ENCODE measurements around the gene ORMDL2. TPM values are rescaled to one million over a fixed set of nuclear protein-coding genes. Genes with fewer than 3 reads are reported as not detected.
A peak's percentile ranks its signal among the peaks of the same experiment; 100 is the strongest.

ORMDL2 gene
- total RNA-seq, 2 experiments from 2014 or later = 55.2 to 57.9 TPM

- Mint-ChIP-seq H3K27me3 (ENCODE audit: low read depth) (peaks cover 3% of the 10 kb centered on the region), H3K27ac (no peak within 1 kb of the TSS), H3K9me3 (ENCODE audit: insufficient read depth) (no peaks in the 10 kb centered on the region), H3K4me3 (no peak within 1 kb of the TSS), H3K36me3 (ENCODE audit: low read depth) (no peaks in the 10 kb centered on the region), H3K4me1 (ENCODE audit: low read depth) (peaks cover 7% of the 10 kb centered on the region)
- DNase-seq (no peak), ATAC-seq (no peak)
- ChIA-PET POLR2A (interaction anchor here (0.6 to 1.2 kb wide), 2 partner anchors 12 to 25 kb away, joined by 3 to 5 read pairs; partner anchors contain the start of genes ORMDL2 and SARNP), CTCF (interaction anchor here (0.5 to 1.1 kb wide), 2 partner anchors 104 to 202 kb away, joined by 4 read pairs; no protein-coding TSS in a partner anchor)
Observed at GRCh38 chr12:55842681-55843429, 25.0 kb downstream of the ORMDL2 start, which contains the start of gene MMP19. Gene MMP19 (minus strand): TSS chr12:55842936. CDS start chr12:55842830, 106 bp downstream.

GRCh38 chr12:55843431-55843830 is 25.6 kb downstream of the ORMDL2 start:
- Mint-ChIP-seq H3K27me3 (ENCODE audit: low read depth) (peaks cover 3% of the 10 kb centered on the region), H3K36me3 (ENCODE audit: low read depth) (no peaks in the 10 kb centered on the region), H3K27ac (no peak overlapping the region), H3K9me3 (ENCODE audit: insufficient read depth) (no peaks in the 10 kb centered on the region), H3K4me1 (ENCODE audit: low read depth) (peaks cover 7% of the 10 kb centered on the region), H3K4me3 (no peak overlapping the region)
- no peak for DNase-seq
- no peak for ATAC-seq
- CTCF ChIA-PET = interaction anchor here (0.6 to 1.1 kb wide), 2 partner anchors 48 to 104 kb away, joined by 3 to 4 read pairs; no protein-coding TSS in a partner anchor
- POLR2A ChIA-PET = interaction anchor here (0.6 kb wide), 1 partner anchor 25 kb away, joined by 5 read pairs; the partner anchor contains the start of genes ORMDL2 and SARNP

DNA sequence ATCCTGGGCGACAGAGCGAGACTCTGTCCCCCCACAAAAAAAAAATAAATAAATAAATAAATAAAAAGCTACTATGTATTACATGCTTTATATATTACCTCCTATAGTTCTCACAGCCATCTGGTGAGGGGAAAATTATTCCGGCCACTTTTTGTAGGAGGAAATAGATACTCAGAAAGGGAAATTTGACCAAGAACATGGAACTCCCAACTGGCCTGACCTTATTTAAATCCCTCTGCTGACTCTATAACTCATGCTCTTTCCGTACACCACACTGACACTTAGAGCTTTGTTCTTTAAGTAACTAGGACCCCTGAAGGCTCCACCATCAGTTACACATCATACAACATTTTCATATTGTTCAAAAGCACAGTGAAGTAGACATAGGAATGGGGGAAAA is 27.1 kb downstream of the ORMDL2 start:
- CTCF ChIA-PET = no interaction called here
- Mint-ChIP-seq H3K9me3 (ENCODE audit: insufficient read depth) (no peaks in the 10 kb centered on the region), H3K27me3 (ENCODE audit: low read depth) (peaks cover 3% of the 10 kb centered on the region), H3K27ac (no peak overlapping the region), H3K4me3 (no peak overlapping the region), H3K36me3 (ENCODE audit: low read depth) (no peaks in the 10 kb centered on the region), H3K4me1 (ENCODE audit: low read depth) (peaks cover 11% of the 10 kb centered on the region)
- ATAC-seq (no peak), DNase-seq (no peak)
- POLR2A ChIA-PET = interaction anchor here (1.2 kb wide), 1 partner anchor 129 kb away, joined by 3 read pairs; the partner anchor contains the start of gene RAB5B

GRCh38 chr12:55845361-55845760 is 27.5 kb downstream of the ORMDL2 start:
- peaks cover 11% of the 10 kb centered on the region for H3K4me1 Mint-ChIP-seq (ENCODE audit: low read depth)
- H3K4me3 Mint-ChIP-seq = no peak overlapping the region
- ChIA-PET CTCF (no interaction called here), POLR2A (interaction anchor here (1.2 kb wide), 1 partner anchor 128 kb away, joined by 3 read pairs; the partner anchor contains the start of gene RAB5B)
- H3K9me3 Mint-ChIP-seq (ENCODE audit: insufficient read depth) = no peaks in the 10 kb centered on the region
- H3K27me3 Mint-ChIP-seq (ENCODE audit: low read depth) = peaks cover 6% of the 10 kb centered on the region
- H3K36me3 Mint-ChIP-seq (ENCODE audit: low read depth) = no peaks in the 10 kb centered on the region
- DNase-seq (no peak), ATAC-seq (no peak)
- no peak overlapping the region for H3K27ac Mint-ChIP-seq

DNA sequence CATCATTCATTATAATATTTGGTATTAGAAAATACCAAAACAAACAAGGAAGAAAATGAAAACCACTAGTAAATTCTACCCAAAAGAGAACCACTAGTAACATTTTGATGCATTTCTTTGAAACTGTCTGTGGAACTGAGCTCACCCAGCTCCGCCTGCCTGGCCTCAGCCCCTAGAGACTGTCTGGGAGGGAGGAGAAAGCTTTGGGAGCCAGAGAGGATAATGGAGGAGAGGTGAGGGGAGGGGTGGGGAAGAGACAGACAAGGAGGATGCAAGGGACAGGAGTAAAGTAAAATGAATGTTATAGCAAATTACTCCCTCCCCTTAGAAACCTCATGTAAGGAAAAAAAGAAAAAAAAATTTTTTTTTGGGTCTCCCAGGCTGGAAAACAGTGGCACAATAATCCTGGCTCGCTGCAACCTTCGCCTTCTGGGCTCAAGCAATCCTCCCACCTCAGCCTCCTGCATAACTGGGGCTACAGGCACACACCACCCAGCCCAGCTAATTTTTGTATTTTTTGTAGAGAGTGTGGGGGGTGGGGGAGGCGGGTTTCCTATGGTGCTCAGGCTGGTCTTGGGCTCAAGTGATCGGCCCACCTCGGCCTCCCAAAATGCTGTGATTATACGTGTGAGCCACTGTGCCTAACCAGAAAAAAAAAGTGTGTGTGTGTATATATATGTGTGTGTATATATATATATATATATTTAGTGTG is 28.1 kb downstream of the ORMDL2 start:
- CTCF ChIA-PET = no interaction called here
- ATAC-seq = no peak
- no peak overlapping the region for H3K27ac Mint-ChIP-seq
- peaks cover 11% of the 10 kb centered on the region for H3K4me1 Mint-ChIP-seq (ENCODE audit: low read depth)
- no peaks in the 10 kb centered on the region for H3K9me3 Mint-ChIP-seq (ENCODE audit: insufficient read depth)
- no peak for DNase-seq
- POLR2A ChIA-PET = no interaction called here
- peaks cover 8% of the 10 kb centered on the region for H3K27me3 Mint-ChIP-seq (ENCODE audit: low read depth)
- H3K36me3 Mint-ChIP-seq (ENCODE audit: low read depth) = no peaks in the 10 kb centered on the region
- H3K4me3 Mint-ChIP-seq = no peak overlapping the region

DNA sequence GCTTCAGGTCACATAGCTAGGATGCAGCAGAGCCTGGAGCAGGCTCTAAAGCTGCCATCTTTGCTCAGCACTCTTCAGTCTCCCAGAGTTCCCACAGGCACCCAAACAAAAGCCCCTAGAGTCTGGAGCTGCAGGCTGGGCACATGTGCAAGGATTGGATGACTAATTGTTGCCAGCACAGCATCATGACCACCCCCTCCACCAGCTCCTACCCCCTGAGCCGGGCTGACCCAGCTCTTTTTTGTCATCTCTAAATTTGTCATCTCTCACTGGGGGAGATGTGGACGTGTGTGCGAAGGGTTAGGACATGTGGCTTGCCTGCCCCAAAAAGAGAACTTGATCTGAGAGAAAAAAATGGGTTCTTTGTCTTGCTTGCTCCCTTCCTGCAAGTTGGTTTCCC is 29.2 kb downstream of the ORMDL2 start:
- peaks cover 8% of the 10 kb centered on the region for H3K27me3 Mint-ChIP-seq (ENCODE audit: low read depth)
- H3K4me1 Mint-ChIP-seq (ENCODE audit: low read depth) = peaks cover 10% of the 10 kb centered on the region
- ATAC-seq (peak; percentile 34), DNase-seq (no peak)
- H3K9me3 Mint-ChIP-seq (ENCODE audit: insufficient read depth) = no peaks in the 10 kb centered on the region
- ChIA-PET POLR2A (interaction anchor here (0.7 to 1.4 kb wide), 3 partner anchors 17 to 153 kb away, joined by 3 to 4 read pairs (median 3); partner anchors contain the start of genes ORMDL2 and SARNP), CTCF (interaction anchor here (1.2 to 1.5 kb wide), 2 partner anchors 109 to 150 kb away, joined by 3 read pairs; partner anchors contain the start of gene SUOX)
- no peak overlapping the region for H3K4me3 Mint-ChIP-seq
- H3K27ac Mint-ChIP-seq = no peak overlapping the region
- no peaks in the 10 kb centered on the region for H3K36me3 Mint-ChIP-seq (ENCODE audit: low read depth)

- ATAC-seq = peak; percentile 53
- peaks cover 10% of the 10 kb centered on the region for H3K4me1 Mint-ChIP-seq (ENCODE audit: low read depth)
- no peaks in the 10 kb centered on the region for H3K36me3 Mint-ChIP-seq (ENCODE audit: low read depth)
- peaks cover 5% of the 10 kb centered on the region for H3K27me3 Mint-ChIP-seq (ENCODE audit: low read depth)
- CTCF ChIA-PET = interaction anchor here (0.8 to 1.5 kb wide), 4 partner anchors 17 to 149 kb away, joined by 3 to 5 read pairs (median 3); partner anchors contain the start of gene SUOX
- no peak overlapping the region for H3K4me3 Mint-ChIP-seq
- no peak for DNase-seq
- POLR2A ChIA-PET = interaction anchor here (0.7 to 1.4 kb wide), 3 partner anchors 17 to 152 kb away, joined by 3 to 4 read pairs (median 3); partner anchors contain the start of genes ORMDL2 and SARNP
- H3K27ac Mint-ChIP-seq = no peak overlapping the region
- no peaks in the 10 kb centered on the region for H3K9me3 Mint-ChIP-seq (ENCODE audit: insufficient read depth)
Observed at GRCh38 chr12:55847603-55848291, 29.9 kb downstream of the ORMDL2 start.

DNA sequence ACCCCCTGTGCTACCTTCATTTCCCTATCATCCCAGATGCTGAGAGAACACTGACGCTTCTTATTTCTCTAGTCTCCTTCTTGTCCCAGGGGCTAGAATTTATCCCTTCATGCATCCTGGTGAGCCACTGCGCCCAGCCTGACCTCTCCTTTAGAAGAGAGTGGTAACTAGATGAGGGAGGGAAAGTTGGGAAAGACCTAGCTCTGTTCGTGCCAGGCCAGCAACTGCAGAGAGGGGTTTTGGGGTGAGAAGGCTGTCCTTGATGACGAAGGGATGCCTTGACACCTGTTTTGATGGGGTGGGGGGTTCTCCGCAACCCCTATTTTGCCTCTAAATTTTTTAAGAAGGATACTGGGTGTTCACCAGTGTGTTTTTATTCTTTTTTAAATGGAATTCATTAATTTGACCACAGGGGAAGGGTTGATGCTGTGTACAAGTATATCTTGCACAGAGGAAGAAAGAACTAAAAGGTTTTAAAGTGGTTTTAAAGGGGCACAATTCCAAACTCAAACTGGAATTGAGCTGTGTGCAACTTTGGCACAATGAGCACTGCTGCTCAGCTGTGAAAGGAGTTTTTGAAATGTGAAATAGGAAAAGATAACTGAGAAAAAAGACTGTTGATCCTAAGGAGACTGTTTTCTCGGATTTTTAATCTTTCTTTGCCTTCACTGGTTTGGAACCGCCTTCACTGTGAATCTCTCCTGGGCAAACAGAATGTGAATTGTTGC is 31.9 kb downstream of the ORMDL2 start:
- ATAC-seq = no peak
- POLR2A ChIA-PET = no interaction called here

DNA sequence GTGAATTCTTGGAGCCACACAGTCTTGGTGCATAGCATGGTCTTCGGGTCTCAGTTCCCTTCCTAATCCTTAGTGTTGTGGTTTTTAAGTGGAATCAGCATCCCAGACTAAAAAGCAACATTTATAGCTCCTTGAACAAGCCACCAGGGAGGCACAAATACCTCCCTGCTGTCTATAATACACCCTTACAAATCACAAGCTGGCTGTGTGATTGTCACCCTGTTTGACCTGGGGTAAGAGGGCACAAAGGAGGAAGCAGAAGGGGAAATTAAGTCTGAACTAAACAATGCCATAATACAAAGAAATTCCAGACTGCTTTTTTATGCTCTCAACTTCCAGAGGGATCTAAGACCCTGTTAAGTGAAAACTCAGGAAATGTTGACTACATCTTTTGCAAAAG is 32.6 kb downstream of the ORMDL2 start:
- peaks cover 5% of the 10 kb centered on the region for H3K27me3 Mint-ChIP-seq (ENCODE audit: low read depth)
- no peak overlapping the region for H3K4me3 Mint-ChIP-seq
- POLR2A ChIA-PET = no interaction called here

More for the DNA sequence above, 31.9 kb downstream of the ORMDL2 start:
- Mint-ChIP-seq H3K4me1 (ENCODE audit: low read depth) (peaks cover 10% of the 10 kb centered on the region), H3K9me3 (ENCODE audit: insufficient read depth) (no peaks in the 10 kb centered on the region), H3K27me3 (ENCODE audit: low read depth) (peaks cover 5% of the 10 kb centered on the region), H3K4me3 (no peak overlapping the region), H3K36me3 (ENCODE audit: low read depth) (no peaks in the 10 kb centered on the region), H3K27ac (no peak overlapping the region)
- no peak for DNase-seq
- CTCF ChIA-PET = no interaction called here

DNA sequence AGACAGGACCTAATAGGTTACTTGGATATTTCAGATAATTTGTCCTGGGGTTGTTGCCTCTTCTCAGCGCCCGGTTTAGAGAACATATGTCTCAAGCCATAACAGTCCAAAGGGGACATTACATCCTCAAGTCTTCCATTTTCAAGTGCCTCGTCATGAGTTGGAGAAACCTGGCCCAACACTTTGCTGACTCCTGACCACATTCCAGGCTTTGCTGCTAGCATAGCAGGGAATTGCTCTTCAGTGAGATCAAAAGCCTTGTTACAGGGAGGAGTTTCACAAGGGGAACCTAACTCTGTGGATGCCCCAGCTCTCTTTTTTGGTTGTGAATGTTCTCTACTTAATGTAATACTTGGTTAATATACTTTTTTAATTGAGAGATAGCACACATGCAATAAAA is 33.1 kb downstream of the ORMDL2 start:
- no peaks in the 10 kb centered on the region for H3K36me3 Mint-ChIP-seq (ENCODE audit: low read depth)
- no peaks in the 10 kb centered on the region for H3K9me3 Mint-ChIP-seq (ENCODE audit: insufficient read depth)
- H3K4me3 Mint-ChIP-seq = no peak overlapping the region
- DNase-seq (no peak), ATAC-seq (no peak)
- peaks cover 10% of the 10 kb centered on the region for H3K4me1 Mint-ChIP-seq (ENCODE audit: low read depth)
- CTCF ChIA-PET = no interaction called here
- POLR2A ChIA-PET = no interaction called here
- no peak overlapping the region for H3K27ac Mint-ChIP-seq
- H3K27me3 Mint-ChIP-seq (ENCODE audit: low read depth) = peaks cover 5% of the 10 kb centered on the region

More for the DNA sequence above, 32.6 kb downstream of the ORMDL2 start:
- no peak overlapping the region for H3K27ac Mint-ChIP-seq
- H3K9me3 Mint-ChIP-seq (ENCODE audit: insufficient read depth) = no peaks in the 10 kb centered on the region
- peaks cover 10% of the 10 kb centered on the region for H3K4me1 Mint-ChIP-seq (ENCODE audit: low read depth)
- ATAC-seq (no peak), DNase-seq (no peak)
- no peaks in the 10 kb centered on the region for H3K36me3 Mint-ChIP-seq (ENCODE audit: low read depth)
- CTCF ChIA-PET = no interaction called here

DNA sequence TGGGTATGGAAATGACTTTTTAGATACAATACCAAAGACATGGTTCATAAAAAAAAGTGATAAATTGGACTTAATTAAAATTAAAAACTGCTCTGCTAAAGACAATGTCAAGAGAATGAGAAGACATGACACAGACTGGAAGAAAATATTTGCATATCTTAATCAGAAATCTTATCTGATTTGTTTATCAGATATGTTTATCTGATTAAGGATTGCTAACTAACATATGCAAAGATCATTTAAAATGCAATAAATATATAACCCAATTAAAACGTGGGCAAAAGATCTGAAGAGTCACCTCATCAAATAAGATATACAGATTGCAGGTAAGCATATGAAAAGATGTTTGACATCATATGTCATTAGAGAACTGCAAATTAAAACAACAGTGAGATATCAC is 34.9 kb downstream of the ORMDL2 start:
- Mint-ChIP-seq H3K27ac (no peak overlapping the region), H3K4me3 (no peak overlapping the region), H3K36me3 (ENCODE audit: low read depth) (no peaks in the 10 kb centered on the region), H3K4me1 (ENCODE audit: low read depth) (peaks cover 5% of the 10 kb centered on the region), H3K9me3 (ENCODE audit: insufficient read depth) (no peaks in the 10 kb centered on the region), H3K27me3 (ENCODE audit: low read depth) (peaks cover 5% of the 10 kb centered on the region)
- no peak for ATAC-seq
- CTCF ChIA-PET = no interaction called here
- no peak for DNase-seq
- POLR2A ChIA-PET = no interaction called here

Data from activated CD8-positive, alpha-beta T cell treated with anti-CD3 and anti-CD28 coated beads, Interleukin-2, amount 10 ng/mL, durations not matched to agents 7 days and 5 days (primary cell).